ENCODE measurements around the gene MRPL50.
"Not testable (repeated sequence)": the region's sequence is repeated elsewhere in the genome, so short reads cannot be mapped to it uniquely, and the experiment has no call there.

MRPL50 gene

DNA sequence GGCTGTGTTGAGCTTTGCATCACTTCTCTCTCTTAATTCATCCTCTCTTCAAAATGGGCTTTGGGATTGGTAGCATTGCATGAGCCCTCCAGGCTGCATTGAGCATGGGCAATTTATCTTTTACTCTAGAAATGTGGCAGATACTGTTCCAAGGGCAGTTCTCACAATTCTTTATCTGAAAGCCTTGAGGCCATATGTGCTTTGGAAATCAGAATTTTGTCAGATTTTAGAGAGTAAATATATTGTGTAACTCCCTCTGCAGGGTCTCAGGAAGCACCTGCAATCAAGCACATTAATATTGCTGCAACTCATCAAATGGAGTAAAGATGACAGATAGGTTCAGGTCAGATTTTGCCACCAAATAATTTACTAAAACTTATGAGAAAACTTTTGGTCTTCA lies 19.6 kb upstream of the MRPL50 start:
- DNase-seq (ENCODE audit: low read depth in 2 of 2), result no peak

GRCh38 chr9:101417389-101417788 lies 19.0 kb upstream of the MRPL50 start:
- no peak for DNase-seq (ENCODE audit: low read depth in 2 of 2)

DNA sequence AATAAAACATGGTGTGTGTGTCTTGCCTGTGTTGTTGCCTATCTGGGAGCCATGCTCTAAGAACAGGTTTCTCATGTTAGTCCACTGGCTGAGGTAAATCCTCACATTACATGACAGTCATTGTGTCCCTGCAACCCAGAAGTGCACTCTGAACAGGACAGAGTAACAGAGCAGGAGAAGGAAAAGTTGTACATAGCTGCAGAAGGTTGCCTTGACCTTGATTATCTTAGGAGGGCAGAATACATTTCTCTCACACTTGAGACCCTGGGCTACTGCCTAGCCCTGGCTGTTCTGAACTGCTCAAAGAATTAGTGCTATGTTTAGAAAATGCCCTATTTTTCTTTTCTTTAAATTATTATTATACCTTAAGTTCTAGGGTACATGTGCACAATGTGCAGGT lies 17.2 kb upstream of the MRPL50 start:
- DNase-seq (ENCODE audit: low read depth in 2 of 2), result no peak

GRCh38 chr9:101414839-101415238 lies 16.4 kb upstream of the MRPL50 start:
- no peak for DNase-seq (ENCODE audit: low read depth in 2 of 2)

DNA sequence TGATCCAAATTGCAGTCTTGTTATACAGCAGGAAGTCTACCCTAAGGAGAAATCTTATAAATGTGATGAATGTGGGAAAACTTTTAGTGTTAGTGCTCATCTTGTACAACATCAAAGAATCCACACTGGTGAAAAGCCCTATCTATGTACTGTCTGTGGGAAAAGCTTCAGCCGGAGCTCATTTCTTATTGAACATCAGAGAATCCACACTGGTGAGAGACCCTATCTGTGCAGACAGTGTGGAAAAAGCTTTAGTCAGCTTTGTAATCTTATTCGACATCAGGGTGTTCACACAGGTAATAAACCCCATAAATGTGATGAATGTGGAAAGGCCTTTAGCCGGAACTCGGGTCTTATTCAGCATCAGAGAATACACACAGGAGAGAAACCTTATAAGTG lies 10.7 kb upstream of the MRPL50 start:
- DNase-seq (ENCODE audit: low read depth in 2 of 2), result no peak

GRCh38 chr9:101408374-101409078 lies 10.1 kb upstream of the MRPL50 start:
- no peak for DNase-seq (ENCODE audit: low read depth in 2 of 2)

DNA sequence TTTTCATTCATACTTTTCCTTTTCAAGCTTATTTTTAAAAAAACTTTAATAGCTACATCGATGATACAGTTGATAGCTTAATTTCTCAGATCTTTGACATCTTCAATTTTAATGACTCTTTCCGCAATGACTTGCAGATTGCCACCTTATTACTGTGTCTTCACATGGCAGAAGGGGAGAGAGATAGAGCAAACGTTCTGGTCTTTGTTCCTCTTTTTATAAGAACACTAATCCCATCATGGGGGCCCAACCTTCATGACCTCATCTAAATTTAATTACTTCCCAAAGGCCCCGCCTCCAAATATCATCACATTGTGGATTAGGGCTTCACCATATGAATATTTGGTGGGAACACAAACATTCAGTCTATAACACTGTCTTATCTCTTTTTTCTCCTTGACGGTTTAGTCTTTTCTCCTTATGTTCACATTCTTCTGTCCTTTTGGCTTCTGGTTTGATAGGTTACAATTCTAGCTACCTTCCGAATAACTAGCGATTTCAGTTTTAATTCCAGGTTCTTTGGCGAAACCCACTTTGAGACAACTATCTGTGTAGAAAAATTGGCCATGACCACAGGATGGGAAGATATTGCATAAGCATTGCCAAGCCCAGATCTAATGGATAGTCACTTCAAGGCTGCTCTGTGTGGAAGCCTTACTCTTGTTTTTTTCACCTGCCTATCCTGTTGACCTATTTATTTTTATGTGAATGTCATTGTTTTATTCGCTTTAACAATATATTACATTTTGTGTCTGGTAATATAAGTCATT lies 5.3 kb upstream of the MRPL50 start:
- no peak for DNase-seq (ENCODE audit: low read depth in 2 of 2)

- no peak for DNase-seq (ENCODE audit: low read depth in 2 of 2)
Measured at GRCh38 chr9:101400120-101400519, 1.7 kb upstream of the MRPL50 start.

GRCh38 chr9:101399643-101399970 lies 1.2 kb upstream of the MRPL50 start:
- no peak for DNase-seq (ENCODE audit: low read depth in 2 of 2)

- DNase-seq (ENCODE audit: low read depth in 2 of 2), result peak; percentile 3 to 4
Measured at GRCh38 chr9:101398930-101399642, 668 bp upstream of the MRPL50 start.

- DNase-seq (ENCODE audit: low read depth in 2 of 2), result no peak
Measured at GRCh38 chr9:101397746-101398067, 711 bp downstream of the MRPL50 start.

DNA sequence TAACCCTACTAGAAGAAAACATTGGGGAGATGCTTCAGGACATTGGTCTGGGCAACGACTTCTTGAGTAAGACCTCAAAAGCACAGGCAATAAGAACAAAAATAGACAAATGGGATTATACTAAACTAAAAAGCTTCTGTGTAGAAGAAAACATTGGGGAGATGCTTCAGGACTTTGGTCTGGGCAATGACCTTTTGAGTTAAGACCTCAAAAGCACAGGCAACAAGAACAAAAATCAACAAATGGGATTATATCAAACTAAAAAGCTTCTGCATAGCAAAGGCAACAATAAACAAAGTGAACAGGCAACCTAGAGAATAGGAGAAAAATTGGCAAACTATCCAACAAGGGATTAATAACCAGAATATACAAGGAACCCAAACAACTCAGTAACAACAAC lies 3.7 kb downstream of the MRPL50 start:
- no peak for DNase-seq (ENCODE audit: low read depth in 2 of 2)

GRCh38 chr9:101393135-101393534 lies 5.3 kb downstream of the MRPL50 start:
- no peak for DNase-seq (ENCODE audit: low read depth in 2 of 2)

- DNase-seq (ENCODE audit: low read depth in 2 of 2), result no peak
Measured at GRCh38 chr9:101388507-101388993, 9.9 kb downstream of the MRPL50 start.

GRCh38 chr9:101387871-101388506 lies 10.4 kb downstream of the MRPL50 start:
- no peak for DNase-seq (ENCODE audit: low read depth in 2 of 2)

DNA sequence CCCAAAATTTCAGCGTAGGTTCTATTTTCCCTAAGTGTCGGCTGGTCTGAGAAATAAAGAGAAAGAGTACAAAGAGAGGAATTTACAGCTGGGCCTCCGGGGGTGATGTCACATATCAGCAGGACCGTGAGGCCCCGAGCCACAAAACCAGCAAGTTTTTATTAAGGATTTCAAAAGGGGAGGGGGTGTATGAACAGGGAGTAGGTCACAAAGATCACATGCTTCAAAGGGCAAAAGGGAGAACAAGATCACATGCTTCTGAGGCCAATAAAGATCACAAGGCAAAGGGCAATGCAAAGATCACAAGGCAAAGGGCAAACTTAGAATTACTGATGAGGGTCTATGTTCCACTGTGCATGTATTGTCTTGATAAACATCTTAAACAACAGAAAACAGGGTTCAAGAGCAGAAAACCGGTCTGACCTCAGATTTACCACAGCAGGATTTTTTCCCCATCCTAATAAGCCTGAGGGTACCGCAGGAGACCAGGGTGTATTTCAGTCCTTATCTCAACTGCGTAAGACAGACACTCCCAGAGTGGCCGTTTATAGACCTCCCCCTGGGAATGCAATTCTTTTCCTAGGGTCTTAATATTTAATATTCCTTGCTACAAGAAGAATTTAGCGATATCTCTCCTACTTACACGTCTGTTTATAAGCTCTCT lies 13.4 kb downstream of the MRPL50 start, which contains the start of gene BAAT:
Gene BAAT, minus strand, starts transcription at position 134 of the 664 bp plus-strand sequence. CDS start 13,602 bp downstream, outside the sequence.
- not testable (repeated sequence) for DNase-seq (ENCODE audit: low read depth in 2 of 2)

- no peak for DNase-seq (ENCODE audit: low read depth in 2 of 2)
Measured at GRCh38 chr9:101383361-101383760, 15.1 kb downstream of the MRPL50 start.

- no peak for DNase-seq (ENCODE audit: low read depth in 2 of 2)
Measured at GRCh38 chr9:101381833-101382342, 16.5 kb downstream of the MRPL50 start.

DNA sequence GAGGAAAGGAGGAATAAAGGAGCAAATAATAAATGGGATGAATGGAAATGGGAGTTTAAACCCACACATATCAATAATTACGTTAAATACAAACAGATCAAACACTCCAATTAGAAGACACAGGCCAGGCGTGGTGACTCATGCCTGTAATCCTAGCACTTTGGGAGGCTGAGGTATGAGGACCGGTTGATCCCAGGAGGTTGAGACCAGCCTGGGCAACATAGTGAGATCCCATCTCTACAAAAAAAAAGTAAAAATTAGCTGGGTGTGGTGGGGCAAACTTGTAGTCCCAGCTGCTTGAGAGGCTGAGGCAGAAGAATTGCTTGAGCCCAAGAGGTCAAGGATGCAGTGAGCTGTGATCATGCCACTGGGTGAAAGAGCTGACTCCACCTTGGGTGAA lies 17.3 kb downstream of the MRPL50 start:
- no peak for DNase-seq (ENCODE audit: low read depth in 2 of 2)

- no peak for DNase-seq (ENCODE audit: low read depth in 2 of 2)
Measured at GRCh38 chr9:101380295-101380694, 18.1 kb downstream of the MRPL50 start.

DNA sequence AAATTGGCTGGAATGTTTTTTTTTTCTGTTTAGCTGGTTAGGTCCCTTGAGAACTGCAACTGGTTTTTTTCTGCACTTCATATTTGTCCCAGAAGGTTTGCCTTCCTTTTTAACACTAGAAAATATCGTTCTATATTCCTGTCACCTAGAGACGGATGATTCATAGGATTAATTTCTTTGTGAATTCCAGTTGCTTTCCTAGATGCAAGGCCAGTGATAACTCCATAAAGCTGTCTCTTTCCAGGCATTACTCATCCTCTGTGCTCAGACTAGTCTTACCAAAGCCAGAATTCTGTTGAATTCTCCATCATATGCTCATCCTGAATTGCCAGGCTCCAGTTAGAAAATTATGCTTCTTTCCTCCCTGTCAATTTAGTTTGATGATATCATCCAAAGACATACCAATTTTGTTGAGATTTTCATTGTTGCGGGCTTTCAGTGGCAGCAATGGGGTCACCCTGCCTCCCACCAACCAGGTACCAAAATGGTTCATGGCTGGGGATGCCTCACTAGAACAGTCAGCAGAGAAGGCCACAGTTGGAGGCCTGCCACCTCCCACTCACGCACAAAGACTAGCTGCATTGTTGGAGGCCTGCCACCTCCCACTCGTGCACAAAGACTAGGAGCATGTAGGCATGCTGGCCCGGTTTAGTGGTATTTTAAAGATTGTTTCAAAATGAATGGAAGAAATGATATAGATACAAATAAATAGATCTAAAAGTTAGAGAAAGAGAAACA lies 22.1 kb downstream of the MRPL50 start:
- no peak for DNase-seq (ENCODE audit: low read depth in 2 of 2)

Data from stimulated activated CD8-positive, alpha-beta memory T cell treated with anti-CD3 and anti-CD28 coated beads, Interleukin-15, amount 100 ng/mL, for 48 hours (primary cell).